Uterus (tissue), 4 donors: ENCODE results near the gene FXYD2. TPM values are rescaled to one million over a fixed set of nuclear protein-coding genes. Genes with fewer than 3 reads are reported as not detected.

Experiments used
- DNase-seq, 2 donors: peaks; one replicate each; pipeline ENCODE4 v3.0.0-alpha.2; 2019 to 2020
- H3K27ac ChIP-seq, 2 donors: fragments of 200-600 bp; sonication (generic); 1 replicate in 1 of 2; 2 replicates in 1 of 2; pipeline ENCODE4 v1.5.1; 2016 to 2018
- H3K27me3 ChIP-seq, 2 donors: fragments of 200-600 bp; sonication (generic); one replicate each; pipeline ENCODE4 v1.5.1; 2018 to 2019; ENCODE audit warnings: control low read depth in 1 of 2
- H3K36me3 ChIP-seq, 2 donors: fragments of 200-600 bp; sonication (generic); one replicate each; pipeline ENCODE4 v1.5.1; 2019; ENCODE audit warnings: control low read depth in 1 of 2
- H3K4me1 ChIP-seq, 2 donors: fragments of 200-600 bp; sonication (generic); one replicate each; pipeline ENCODE4 v1.5.1; 2018 to 2019; ENCODE audit warnings: control low read depth in 1 of 2
- H3K4me3 ChIP-seq, 2 donors: fragments of 200-600 bp; sonication (generic); 1 replicate in 1 of 2; 2 replicates in 1 of 2; pipeline ENCODE4 v1.5.1; 2018 to 2019; ENCODE audit warnings: mild to moderate bottlenecking in 1 of 2
- H3K9me3 ChIP-seq, 2 donors: fragments of 200-600 bp; sonication (generic); one replicate each; pipeline ENCODE4 v1.5.1; 2019; ENCODE audit warnings: control low read depth in 1 of 2
- POLR2A ChIP-seq, 2 donors: fragments of 450-650 bp; IDR thresholded peaks; one replicate each; pipeline ENCODE4 v1.6.1; 2016; ENCODE audit warnings: antibody characterized with exemption in 2 of 2, mild to moderate bottlenecking in 1 of 2, moderate library complexity in 1 of 2
- intact Hi-C: fragments of 100-400 bp; cut with DNase I; formaldehyde crosslinking; loops from one replicate; pipeline ENCODE4 v1.15.1; 2023; ENCODE audit warnings: low total_unique reads
- total RNA-seq, 4 donors: library from RNA; depleted of rRNA in 3 of 4; stranded (reverse); fragments of >200 nt in 3 of 4; gene quantifications; one replicate each; pipeline versions ENCODE4 v1.1.0 to v1.2.4, GENCODE V29; 2014 to 2023
- TF ChIP-seq, protein P1 (sequence below), 4 experiments: fragments of 200-600 bp in 2 of 4; fragments of 450-650 bp in 2 of 4; sonication (generic) in 2 of 4; IDR thresholded peaks; one replicate each; pipeline ENCODE4 v1.5.1; 2016 to 2019; ENCODE audit warnings: antibody characterized with exemption in 4 of 4, mild to moderate bottlenecking in 2 of 4, moderate library complexity in 1 of 4
- donor health status: DM: yes; HTN: yes; CAD: no.

Gene FXYD2
- total RNA-seq, 4 donors from 2014 or later, result 2.1 to 36.4 (median 6.2) TPM

DNA sequence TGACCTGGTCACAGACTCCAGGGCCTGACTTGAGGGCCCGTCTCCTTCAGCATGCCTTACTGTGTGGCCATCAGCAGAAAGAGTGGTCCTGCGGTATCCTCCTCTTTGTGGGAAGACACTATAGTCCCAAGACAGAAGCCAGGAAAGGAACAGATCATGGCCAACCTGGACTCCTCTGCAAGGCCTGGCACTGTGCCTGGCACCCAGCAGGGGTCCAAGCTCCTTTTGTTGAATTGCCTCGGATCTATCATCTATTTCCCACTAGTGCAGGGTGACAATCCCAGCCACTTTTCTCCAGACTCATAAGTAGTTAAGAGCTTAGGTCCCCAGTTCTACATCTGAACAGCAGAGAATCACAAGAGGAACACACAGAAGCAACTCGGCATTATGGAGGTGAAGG lies 54.5 kb downstream of the FXYD2 start:
- intact Hi-C loops, result no loop called here
- Histone ChIP-seq H3K9me3 (no peaks in the 10 kb centered on the region), H3K36me3 (no peaks in the 10 kb centered on the region), H3K4me1 (no peaks in the 10 kb centered on the region), H3K27ac (no peak overlapping the region), H3K27me3 (no peaks in the 10 kb centered on the region), H3K4me3 (no peak overlapping the region)
- DNase-seq, result no peak
- TF ChIP-seq, protein P1, sequence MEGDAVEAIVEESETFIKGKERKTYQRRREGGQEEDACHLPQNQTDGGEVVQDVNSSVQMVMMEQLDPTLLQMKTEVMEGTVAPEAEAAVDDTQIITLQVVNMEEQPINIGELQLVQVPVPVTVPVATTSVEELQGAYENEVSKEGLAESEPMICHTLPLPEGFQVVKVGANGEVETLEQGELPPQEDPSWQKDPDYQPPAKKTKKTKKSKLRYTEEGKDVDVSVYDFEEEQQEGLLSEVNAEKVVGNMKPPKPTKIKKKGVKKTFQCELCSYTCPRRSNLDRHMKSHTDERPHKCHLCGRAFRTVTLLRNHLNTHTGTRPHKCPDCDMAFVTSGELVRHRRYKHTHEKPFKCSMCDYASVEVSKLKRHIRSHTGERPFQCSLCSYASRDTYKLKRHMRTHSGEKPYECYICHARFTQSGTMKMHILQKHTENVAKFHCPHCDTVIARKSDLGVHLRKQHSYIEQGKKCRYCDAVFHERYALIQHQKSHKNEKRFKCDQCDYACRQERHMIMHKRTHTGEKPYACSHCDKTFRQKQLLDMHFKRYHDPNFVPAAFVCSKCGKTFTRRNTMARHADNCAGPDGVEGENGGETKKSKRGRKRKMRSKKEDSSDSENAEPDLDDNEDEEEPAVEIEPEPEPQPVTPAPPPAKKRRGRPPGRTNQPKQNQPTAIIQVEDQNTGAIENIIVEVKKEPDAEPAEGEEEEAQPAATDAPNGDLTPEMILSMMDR (IDR thresholded peaks at IDR 0.05), result no peak
- TF ChIP-seq POLR2A (IDR thresholded peaks at IDR 0.05), result no peak

Other genes starting within 250 kb of the FXYD2 start
- gene DSCAML1, start 27.5 kb downstream of the FXYD2 start, total RNA-seq, result 10 to 100 TPM in 1 of 4 donors, 1 to 10 TPM in 2, under 1 TPM in 1; 0.29 to 29.1 (median 3.4) TPM
- gene FXYD6, start 51.9 kb upstream of the FXYD2 start, total RNA-seq, result 100 to 1,000 TPM in 3 of 4 donors, 10 to 100 TPM in 1; 85.3 to 307 (median 192) TPM
- gene TMPRSS13, start 104.7 kb upstream of the FXYD2 start, total RNA-seq, result under 1 TPM in 3 of 4 donors, not detected in 1; 0.15 to 0.90 (median 0.51) TPM
- gene IL10RA, start 161.7 kb upstream of the FXYD2 start, total RNA-seq, result 10 to 100 TPM in 3 of 4 donors, 1 to 10 TPM in 1; 6.8 to 45.9 (median 11.1) TPM